ENCODE measurements around the gene RBMY1E. TPM values are rescaled to one million over a fixed set of nuclear protein-coding genes. Genes with fewer than 3 reads are reported as not detected.
"Not testable (repeated sequence)": the region's sequence is repeated elsewhere in the genome, so short reads cannot be mapped to it uniquely, and the experiment has no call there.

RBMY1E gene
- not detected for total RNA-seq
- polyA plus RNA-seq = not detected
- long read RNA-seq, donor 1 = 0 reads
- long read RNA-seq, donor 2 = 0 reads
- long read RNA-seq, donor 3 = 0 reads
- long read RNA-seq, donor 4 = 0 reads
- long read RNA-seq, donor 5 = 0 reads
- long read RNA-seq, donor 6 = 0 reads
- long read RNA-seq, donor 7 = 0 reads
- long read RNA-seq, donor 8 = 0 reads
- long read RNA-seq, donor 9 = 0 reads
- long read RNA-seq, donor 10 = 0 reads

DNA sequence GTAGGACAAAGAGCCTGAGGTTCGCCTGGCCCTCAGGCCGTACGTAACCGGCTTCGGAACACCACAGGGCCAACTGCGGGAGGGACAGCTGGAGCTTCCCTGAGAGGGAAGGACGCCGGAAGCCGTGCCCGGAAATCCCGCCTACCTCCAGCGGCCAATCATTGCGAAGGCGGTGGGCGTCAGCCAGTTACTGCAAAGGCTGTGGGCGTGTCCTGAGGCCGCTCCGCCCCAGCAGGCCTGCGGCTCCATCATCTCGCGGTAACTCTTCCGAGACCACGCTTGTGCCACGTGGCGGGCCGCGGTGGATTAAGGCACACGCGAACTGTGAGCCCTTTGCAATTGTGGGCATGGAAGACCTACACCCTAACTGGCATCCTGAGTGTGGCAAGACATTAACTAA lies at the start of gene RBMY1E:
TSS of gene RBMY1E (minus strand) at position 101 of the 400 bp plus-strand sequence. CDS start 1,978 bp downstream, outside the sequence.
- H3K27ac ChIP-seq; H3K9me3 ChIP-seq; DNase-seq; H3K27me3 ChIP-seq; H3K4me3 ChIP-seq; H3K4me1 ChIP-seq; intact Hi-C loops (cut with DNase I; ENCODE audit: low total_unique reads); H3K36me3 ChIP-seq: not testable (repeated sequence)
- no CpG with 5 or more reads among the region's 29 CpGs for WGBS, 5 donors

DNA sequence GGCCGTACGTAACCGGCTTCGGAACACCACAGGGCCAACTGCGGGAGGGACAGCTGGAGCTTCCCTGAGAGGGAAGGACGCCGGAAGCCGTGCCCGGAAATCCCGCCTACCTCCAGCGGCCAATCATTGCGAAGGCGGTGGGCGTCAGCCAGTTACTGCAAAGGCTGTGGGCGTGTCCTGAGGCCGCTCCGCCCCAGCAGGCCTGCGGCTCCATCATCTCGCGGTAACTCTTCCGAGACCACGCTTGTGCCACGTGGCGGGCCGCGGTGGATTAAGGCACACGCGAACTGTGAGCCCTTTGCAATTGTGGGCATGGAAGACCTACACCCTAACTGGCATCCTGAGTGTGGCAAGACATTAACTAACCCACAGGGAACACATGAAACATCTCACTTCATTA lies 23.4 kb downstream of the RBMY1E start, which contains the start of gene RBMY1D:
TSS of gene RBMY1D (minus strand) at position 101 of the 400 bp plus-strand sequence. CDS start 2,013 bp downstream, outside the sequence.
- H3K4me1 ChIP-seq; H3K27me3 ChIP-seq; H3K36me3 ChIP-seq; intact Hi-C loops (cut with DNase I; ENCODE audit: low total_unique reads); H3K4me3 ChIP-seq; DNase-seq; H3K27ac ChIP-seq; H3K9me3 ChIP-seq: not testable (repeated sequence)
- no CpG with 5 or more reads among the region's 28 CpGs for WGBS, 5 donors

DNA sequence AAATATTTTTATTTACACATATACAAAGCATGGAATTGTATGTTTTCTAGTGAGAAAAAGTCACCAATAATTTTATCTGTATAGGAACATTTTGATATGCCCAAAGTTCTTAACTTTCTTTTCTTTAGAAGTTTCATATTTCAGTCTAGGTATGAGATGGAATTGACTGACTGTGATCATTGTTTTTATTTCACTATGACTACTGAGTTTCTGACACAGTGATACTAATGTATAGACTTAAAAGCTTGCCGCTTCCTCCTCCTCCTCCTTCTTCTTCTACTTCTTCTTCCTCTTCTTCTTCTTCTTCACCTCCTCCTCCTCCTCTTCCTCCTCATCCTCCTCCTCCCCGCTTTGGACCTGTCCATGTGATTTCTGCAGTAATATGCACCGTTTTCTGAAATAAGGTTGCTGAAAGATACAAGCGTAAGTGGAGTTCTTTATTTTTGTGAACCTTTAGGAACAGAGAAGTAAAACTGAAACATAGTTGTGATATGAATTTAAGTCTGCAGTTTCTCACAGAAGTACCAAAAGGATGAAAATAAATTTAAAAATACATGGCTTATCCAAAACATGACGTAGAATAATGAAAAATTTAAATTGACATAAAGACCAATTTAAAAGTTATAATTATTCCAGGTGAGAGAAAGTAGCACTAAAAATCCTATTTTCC lies 48.3 kb downstream of the RBMY1E start:
- H3K36me3 ChIP-seq; intact Hi-C loops (cut with DNase I; ENCODE audit: low total_unique reads); DNase-seq; H3K27me3 ChIP-seq; H3K4me1 ChIP-seq; H3K27ac ChIP-seq; H3K4me3 ChIP-seq; H3K9me3 ChIP-seq: not testable (repeated sequence)
- WGBS, 5 donors = no CpG with 5 or more reads among the region's 5 CpGs

Other genes with a start within 250 kb of the RBMY1E start
- not detected for gene RBMY1D, start 23.5 kb downstream of the RBMY1E start, total RNA-seq
- gene RBMY1D, start 23.5 kb downstream of the RBMY1E start, polyA plus RNA-seq = not detected